Activated CD8-positive, alpha-beta T cell treated with anti-CD3 and anti-CD28 coated beads, Interleukin-2, amount 10 ng/mL, durations not matched to agents 7 days and 5 days (primary cell): ENCODE measurements around the gene CAPN10. TPM values are rescaled to one million over a fixed set of nuclear protein-coding genes. Genes with fewer than 3 reads are reported as not detected.
"Not testable (repeated sequence)": the region's sequence is repeated elsewhere in the genome, so short reads cannot be mapped to it uniquely, and the experiment has no call there.

ENCODE experiments used
- ATAC-seq: fragments of 150-1000 bp; cut with Tn5 transposase; one replicate; pipeline ENCODE4 v1.10.0; 2021; ENCODE audit warnings: moderate library complexity
- CTCF ChIA-PET: fragments of 350-600 bp; sonication (Branson Sonifier 250); formaldehyde crosslinking; loops from one replicate; lab custom pipeline; 2021; ENCODE audit warnings: antibody characterized with exemption; lab: Charles Lee
- POLR2A ChIA-PET: fragments of 350-600 bp; sonication (Branson Sonifier 250); formaldehyde crosslinking; loops from one replicate; lab custom pipeline; 2021; ENCODE audit warnings: antibody characterized with exemption; lab: Charles Lee
- DNase-seq: peaks from one replicate; pipeline ENCODE4 v3.0.0-alpha.2; 2020
- H3K27ac Mint-ChIP-seq: one replicate; pipeline ENCODE4 v1.8.0; 2021; ENCODE audit warnings: mild to moderate bottlenecking, mixed read lengths
- H3K27me3 Mint-ChIP-seq: one replicate; pipeline ENCODE4 v1.8.0; 2021; ENCODE audit warnings: low read depth, mixed read lengths
- H3K36me3 Mint-ChIP-seq: one replicate; pipeline ENCODE4 v1.8.0; 2021; ENCODE audit warnings: low read depth, mixed read lengths
- H3K4me1 Mint-ChIP-seq: one replicate; pipeline ENCODE4 v1.8.0; 2021; ENCODE audit warnings: low read depth, mixed read lengths
- H3K4me3 Mint-ChIP-seq: one replicate; pipeline ENCODE4 v1.8.0; 2021; ENCODE audit warnings: mild to moderate bottlenecking, mixed read lengths
- H3K9me3 Mint-ChIP-seq: one replicate; pipeline ENCODE4 v1.8.0; 2022; ENCODE audit warnings: mixed read lengths; ENCODE audit not compliant: insufficient read depth
- total RNA-seq, 2 experiments: library from RNA; stranded (reverse); gene quantifications; one replicate each; pipeline ENCODE4 v1.2.3, GENCODE V29; 2021

The CAPN10 gene
- total RNA-seq, 2 experiments from 2014 or later: 53.0 to 61.2 TPM

DNA sequence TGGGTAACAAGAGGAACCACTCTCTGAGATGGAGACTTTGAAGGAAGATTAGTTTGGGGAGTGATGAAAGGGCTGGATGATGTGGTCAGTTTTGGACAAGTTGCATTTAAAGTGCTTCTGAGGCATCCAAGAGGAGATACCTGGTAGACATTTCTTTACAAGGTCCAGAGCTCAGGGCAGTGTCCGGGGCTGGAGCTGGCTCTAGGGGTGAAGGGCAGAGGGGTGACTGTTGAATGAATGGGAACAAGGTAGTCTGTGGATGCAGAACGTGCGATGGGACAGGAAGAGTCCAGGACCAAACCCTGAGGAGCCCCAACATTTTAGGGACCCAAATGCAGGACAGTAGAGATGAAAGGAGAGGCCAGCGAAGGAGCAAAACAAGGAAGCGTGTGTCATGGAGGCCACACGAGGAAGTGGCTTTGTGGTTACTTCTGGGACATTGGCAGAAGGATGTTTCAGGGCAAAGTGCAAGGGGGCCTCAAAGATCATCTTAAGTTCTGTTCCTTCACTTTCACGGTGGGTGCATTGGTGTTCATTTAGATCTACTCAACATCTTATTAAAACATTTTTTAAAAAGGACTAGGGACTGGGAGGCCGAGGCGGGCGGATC is 25.2 kb downstream of the CAPN10 start:
- H3K36me3 Mint-ChIP-seq: peaks cover 26% of the 10 kb centered on the region
- no peak overlapping the region for H3K27ac Mint-ChIP-seq
- peaks cover 18% of the 10 kb centered on the region for H3K4me1 Mint-ChIP-seq
- peak; percentile 28 for ATAC-seq
- POLR2A ChIA-PET: interaction anchor here (1.6 to 2.2 kb wide), 2 partner anchors 13 to 46 kb away, joined by 5 to 6 read pairs; partner anchors contain the start of gene GPR35
- CTCF ChIA-PET: interaction anchor here (0.6 to 3.1 kb wide), 4 partner anchors 10 to 46 kb away, joined by 3 to 22 read pairs (median 16); partner anchors contain the start of gene CAPN10
- H3K9me3 Mint-ChIP-seq: peaks cover 6% of the 10 kb centered on the region
- no peak overlapping the region for H3K4me3 Mint-ChIP-seq
- DNase-seq: peak; percentile 67
- H3K27me3 Mint-ChIP-seq: no peaks in the 10 kb centered on the region

- Mint-ChIP-seq H3K27ac (no peak overlapping the region), H3K36me3 (peaks cover 39% of the 10 kb centered on the region), H3K4me1 (peaks cover 27% of the 10 kb centered on the region), H3K9me3 (peaks cover 21% of the 10 kb centered on the region), H3K27me3 (no peaks in the 10 kb centered on the region), H3K4me3 (no peak overlapping the region)
- no peak for DNase-seq
- POLR2A ChIA-PET: no interaction called here
- CTCF ChIA-PET: interaction anchor here (1.5 to 3.0 kb wide), 3 partner anchors 8 to 48 kb away, joined by 4 to 22 read pairs (median 16); partner anchors contain the start of gene GPR35
- no peak for ATAC-seq
Measured at GRCh38 chr2:240613781-240614180, 27.2 kb downstream of the CAPN10 start.

GRCh38 chr2:240614391-240614790 is 27.9 kb downstream of the CAPN10 start:
- Mint-ChIP-seq H3K27ac (no peak overlapping the region), H3K9me3 (peaks cover 22% of the 10 kb centered on the region), H3K4me3 (no peak overlapping the region), H3K36me3 (peaks cover 44% of the 10 kb centered on the region), H3K27me3 (no peaks in the 10 kb centered on the region), H3K4me1 (peaks cover 33% of the 10 kb centered on the region)
- no peak for ATAC-seq
- DNase-seq: no peak
- ChIA-PET POLR2A (no interaction called here), CTCF (no interaction called here)

DNA sequence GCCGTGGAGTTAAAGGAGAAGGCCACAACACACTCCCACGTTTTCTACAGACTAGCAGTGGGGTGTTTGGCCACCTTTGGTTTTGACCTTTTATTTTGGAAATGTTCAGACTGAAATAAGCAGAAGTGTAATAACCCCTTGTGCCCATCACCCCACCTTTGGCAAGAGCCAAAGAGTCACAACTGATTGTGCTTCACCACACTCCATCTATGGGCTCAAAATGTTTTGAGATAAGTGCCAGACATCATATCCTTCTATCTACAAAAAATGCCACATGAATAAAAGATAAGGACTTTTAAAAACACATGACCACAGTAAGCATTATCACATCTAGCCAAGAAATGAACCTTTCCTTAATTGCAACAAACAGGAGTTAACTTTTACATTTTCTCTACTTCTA is 28.9 kb downstream of the CAPN10 start:
- ChIA-PET POLR2A (no interaction called here), CTCF (no interaction called here)
- Mint-ChIP-seq H3K9me3 (peaks cover 22% of the 10 kb centered on the region), H3K36me3 (peaks cover 48% of the 10 kb centered on the region), H3K4me1 (peaks cover 41% of the 10 kb centered on the region), H3K27ac (peak overlapping the region; percentile 2), H3K4me3 (no peak overlapping the region), H3K27me3 (no peaks in the 10 kb centered on the region)
- no peak for ATAC-seq
- DNase-seq: no peak

DNA sequence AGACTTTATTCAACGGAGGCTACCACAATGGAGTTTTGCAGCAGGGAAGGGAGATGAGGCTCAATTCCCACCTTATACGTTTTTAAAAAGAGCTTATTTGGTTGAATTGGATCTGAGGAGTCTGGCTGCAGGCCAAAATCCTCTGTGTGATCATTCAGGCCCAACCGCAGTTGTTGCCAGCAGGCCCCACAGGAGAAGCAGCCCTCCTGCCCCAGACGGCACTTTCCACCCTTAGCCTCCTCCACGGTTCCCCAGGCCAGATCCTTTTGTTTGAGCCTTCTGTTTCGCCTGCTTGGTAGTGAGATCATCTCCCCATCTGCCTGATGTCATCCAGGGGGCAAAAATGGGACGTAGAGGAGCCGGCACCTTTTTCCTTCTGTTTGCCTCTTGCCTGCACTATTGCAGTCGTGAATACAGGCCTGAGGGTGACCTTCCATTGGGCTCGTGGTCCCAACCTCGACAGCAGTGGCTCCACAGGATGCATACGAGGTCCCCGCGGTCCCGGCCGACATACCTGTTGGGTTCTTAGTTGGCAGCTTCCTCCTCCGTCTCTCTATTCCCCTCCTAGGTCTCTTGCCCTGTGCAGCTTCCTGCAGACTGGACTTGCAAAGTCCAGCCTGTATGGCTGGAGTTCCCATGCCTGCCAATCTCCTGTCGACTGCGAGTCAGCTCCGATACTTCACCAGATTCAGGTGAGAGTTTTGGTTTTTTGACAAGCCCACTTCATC is 29.4 kb downstream of the CAPN10 start:
- Mint-ChIP-seq H3K27me3 (no peaks in the 10 kb centered on the region), H3K36me3 (peaks cover 48% of the 10 kb centered on the region), H3K27ac (no peak overlapping the region), H3K4me1 (peaks cover 46% of the 10 kb centered on the region), H3K9me3 (peaks cover 22% of the 10 kb centered on the region), H3K4me3 (no peak overlapping the region)
- ATAC-seq (no peak), DNase-seq (no peak)
- ChIA-PET POLR2A (no interaction called here), CTCF (no interaction called here)

GRCh38 chr2:240616860-240617666 is 30.5 kb downstream of the CAPN10 start:
- Mint-ChIP-seq H3K36me3 (peaks cover 43% of the 10 kb centered on the region), H3K27ac (peak overlapping the region; percentile 31), H3K4me1 (peaks cover 56% of the 10 kb centered on the region), H3K9me3 (peaks cover 22% of the 10 kb centered on the region)
- H3K27me3 Mint-ChIP-seq, POLR2A ChIA-PET, ATAC-seq, DNase-seq, H3K4me3 Mint-ChIP-seq: not testable (repeated sequence)
- CTCF ChIA-PET: interaction anchor here (0.7 to 1.2 kb wide), 2 partner anchors 32 to 50 kb away, joined by 3 to 7 read pairs; no protein-coding TSS in a partner anchor

DNA sequence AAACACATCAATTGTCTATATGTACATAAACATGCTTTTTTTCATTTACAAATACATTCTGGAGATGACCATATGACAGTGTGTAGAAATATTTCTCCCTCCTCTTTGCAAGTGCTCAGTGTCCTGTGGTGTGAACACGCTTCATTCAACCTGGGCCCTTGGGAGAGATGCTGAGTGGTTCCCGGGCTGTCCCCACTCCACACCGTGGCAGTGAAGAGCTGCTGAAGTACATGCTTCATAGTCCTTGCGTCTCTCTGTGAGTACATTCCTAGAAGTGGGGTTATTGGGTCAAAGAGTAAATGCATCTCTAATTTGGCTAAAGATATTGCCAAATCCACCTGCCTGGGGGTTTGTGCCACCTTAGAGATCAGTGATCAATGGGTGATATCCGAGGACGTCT is 32.2 kb downstream of the CAPN10 start:
- H3K4me3 Mint-ChIP-seq: no peak overlapping the region
- ATAC-seq (no peak), DNase-seq (no peak)
- peaks cover 22% of the 10 kb centered on the region for H3K9me3 Mint-ChIP-seq
- H3K27ac Mint-ChIP-seq: peak overlapping the region; percentile 58
- ChIA-PET CTCF (interaction anchor here (0.6 kb wide), 1 partner anchor 43 kb away, joined by 3 read pairs; no protein-coding TSS in a partner anchor), POLR2A (no interaction called here)
- no peaks in the 10 kb centered on the region for H3K27me3 Mint-ChIP-seq
- H3K36me3 Mint-ChIP-seq: peaks cover 44% of the 10 kb centered on the region
- H3K4me1 Mint-ChIP-seq: peaks cover 73% of the 10 kb centered on the region

GRCh38 chr2:240619506-240620148 is 33.1 kb downstream of the CAPN10 start:
- Mint-ChIP-seq H3K4me3 (no peak overlapping the region), H3K27ac (peak overlapping the region; percentile 58), H3K9me3 (peaks cover 22% of the 10 kb centered on the region), H3K36me3 (peaks cover 44% of the 10 kb centered on the region), H3K4me1 (peaks cover 81% of the 10 kb centered on the region), H3K27me3 (no peaks in the 10 kb centered on the region)
- ChIA-PET POLR2A (interaction anchor here (3.7 kb wide), 1 partner anchor 54 kb away, joined by 24 read pairs; no protein-coding TSS in a partner anchor), CTCF (interaction anchor here (0.6 kb wide), 2 partner anchors 10 to 44 kb away, joined by 3 read pairs; no protein-coding TSS in a partner anchor)
- DNase-seq (no peak), ATAC-seq (no peak)

DNA sequence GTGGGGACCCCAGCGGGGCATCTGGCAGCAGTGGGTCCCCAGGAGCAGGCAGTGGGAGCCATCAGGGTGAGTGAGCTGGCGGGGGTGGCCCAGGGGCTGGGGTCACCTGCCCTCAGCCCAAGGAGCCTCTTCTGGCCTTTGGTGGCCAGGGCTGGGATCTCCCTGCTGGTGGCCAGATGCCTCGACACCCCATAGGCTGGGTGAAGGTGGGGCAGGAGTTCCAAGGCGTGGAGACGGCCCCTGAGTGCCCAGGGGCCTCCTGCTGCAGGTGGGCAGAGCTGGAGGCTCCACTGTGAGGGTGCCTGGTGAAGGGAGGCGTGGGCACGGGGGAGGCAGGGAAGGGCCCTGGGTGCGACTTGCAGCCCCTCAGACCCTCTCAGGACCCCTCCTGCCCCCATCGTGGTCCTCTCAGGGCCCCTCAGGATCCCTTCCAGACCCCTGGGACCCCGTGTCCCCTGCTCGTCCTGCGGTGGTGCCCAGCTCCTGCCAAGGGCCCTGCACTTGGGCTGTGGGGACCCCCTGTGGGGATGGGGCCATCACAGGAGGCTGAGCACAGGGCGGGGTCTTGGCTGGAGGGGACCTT is 33.7 kb downstream of the CAPN10 start:
- peaks cover 82% of the 10 kb centered on the region for H3K4me1 Mint-ChIP-seq

GRCh38 chr2:240620859-240621258 is 34.3 kb downstream of the CAPN10 start:
- POLR2A ChIA-PET: interaction anchor here (0.7 to 3.7 kb wide), 6 partner anchors 10 to 69 kb away, joined by 3 to 24 read pairs (median 4); partner anchors contain the start of gene CAPN10
- no peaks in the 10 kb centered on the region for H3K27me3 Mint-ChIP-seq
- peak overlapping the region; percentile 99 for H3K27ac Mint-ChIP-seq
- ATAC-seq (no peak), DNase-seq (no peak)
- H3K9me3 Mint-ChIP-seq: peaks cover 22% of the 10 kb centered on the region
- no peak overlapping the region for H3K4me3 Mint-ChIP-seq
- H3K4me1 Mint-ChIP-seq: peaks cover 82% of the 10 kb centered on the region
- CTCF ChIA-PET: interaction anchor here (1.2 to 2.7 kb wide), 5 partner anchors 8 to 107 kb away, joined by 4 to 25 read pairs (median 10); partner anchors contain the start of gene CAPN10
- peaks cover 44% of the 10 kb centered on the region for H3K36me3 Mint-ChIP-seq

More for the DNA sequence above, 33.7 kb downstream of the CAPN10 start:
- H3K36me3 Mint-ChIP-seq: peaks cover 47% of the 10 kb centered on the region
- ATAC-seq: no peak
- ChIA-PET CTCF (interaction anchor here (0.6 to 2.3 kb wide), 2 partner anchors 11 to 106 kb away, joined by 3 to 10 read pairs; no protein-coding TSS in a partner anchor), POLR2A (interaction anchor here (1.2 to 3.7 kb wide), 4 partner anchors 34 to 59 kb away, joined by 3 to 24 read pairs (median 8); partner anchors contain the start of gene CAPN10)
- peaks cover 22% of the 10 kb centered on the region for H3K9me3 Mint-ChIP-seq
- H3K27me3 Mint-ChIP-seq: no peaks in the 10 kb centered on the region
- H3K4me3 Mint-ChIP-seq: no peak overlapping the region
- H3K27ac Mint-ChIP-seq: no peak overlapping the region
- DNase-seq: no peak
